Hepatocyte (in vitro differentiated cells): ENCODE data around the gene CDK17.

Source experiments
- EZH2 ChIP-seq: fragments of 200-600 bp; sonication (generic); IDR thresholded peaks from 2 replicates; pipeline ENCODE4 v1.6.1; 2016; ENCODE audit warnings: antibody characterized with exemption, mild to moderate bottlenecking, borderline replicate concordance
- TF ChIP-seq, protein P1 (sequence below): fragments of 200-600 bp; sonication (generic); IDR thresholded peaks from 2 replicates; pipeline ENCODE4 v1.5.1; 2016; ENCODE audit warnings: antibody characterized with exemption, mild to moderate bottlenecking; ENCODE audit not compliant: poor library complexity

GRCh38 chr12:96403870-96404269, 3.6 kb upstream of the CDK17 start:
- TF ChIP-seq, protein P1, sequence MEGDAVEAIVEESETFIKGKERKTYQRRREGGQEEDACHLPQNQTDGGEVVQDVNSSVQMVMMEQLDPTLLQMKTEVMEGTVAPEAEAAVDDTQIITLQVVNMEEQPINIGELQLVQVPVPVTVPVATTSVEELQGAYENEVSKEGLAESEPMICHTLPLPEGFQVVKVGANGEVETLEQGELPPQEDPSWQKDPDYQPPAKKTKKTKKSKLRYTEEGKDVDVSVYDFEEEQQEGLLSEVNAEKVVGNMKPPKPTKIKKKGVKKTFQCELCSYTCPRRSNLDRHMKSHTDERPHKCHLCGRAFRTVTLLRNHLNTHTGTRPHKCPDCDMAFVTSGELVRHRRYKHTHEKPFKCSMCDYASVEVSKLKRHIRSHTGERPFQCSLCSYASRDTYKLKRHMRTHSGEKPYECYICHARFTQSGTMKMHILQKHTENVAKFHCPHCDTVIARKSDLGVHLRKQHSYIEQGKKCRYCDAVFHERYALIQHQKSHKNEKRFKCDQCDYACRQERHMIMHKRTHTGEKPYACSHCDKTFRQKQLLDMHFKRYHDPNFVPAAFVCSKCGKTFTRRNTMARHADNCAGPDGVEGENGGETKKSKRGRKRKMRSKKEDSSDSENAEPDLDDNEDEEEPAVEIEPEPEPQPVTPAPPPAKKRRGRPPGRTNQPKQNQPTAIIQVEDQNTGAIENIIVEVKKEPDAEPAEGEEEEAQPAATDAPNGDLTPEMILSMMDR = no peak
- no peak for TF ChIP-seq EZH2
